AG09309 (cell line): ENCODE data around the gene FAM193B.

Experiments used
- DNase-seq: peaks from one replicate; pipeline ENCODE4 v3.0.0-alpha.2; 2010; ENCODE audit warnings: low read depth
- H3K4me3 ChIP-seq: 2 replicates; pipeline ENCODE4 v1.5.1; 2011; ENCODE audit warnings: mild to moderate bottlenecking, low read depth, low read length, moderate library complexity; ENCODE audit not compliant: control insufficient read depth
- CTCF ChIP-seq: IDR thresholded peaks from 2 replicates; pipeline ENCODE4 v1.5.1; 2011; ENCODE audit warnings: mild to moderate bottlenecking, low read depth, low read length, inconsistent platforms; ENCODE audit not compliant: insufficient read depth, control insufficient read depth; ENCODE audit errors: missing control alignments

FAM193B gene

GRCh38 chr5:177474846-177475562 is 79.4 kb downstream of the FAM193B start:
- no peak for TF ChIP-seq CTCF
- no peak for DNase-seq
- H3K4me3 ChIP-seq: no peak overlapping the region

- H3K4me3 ChIP-seq: no peak overlapping the region; the same call in 1 of the 2 replicates
Observed at GRCh38 chr5:177474002-177474476, 80.3 kb downstream of the FAM193B start.

GRCh38 chr5:177473443-177474001 is 80.8 kb downstream of the FAM193B start, which contains the start of gene DBN1:
Gene DBN1, minus strand, starts transcription at chr5:177473634. Its CDS starts 113 bp downstream, at chr5:177473521.
- no peak for TF ChIP-seq CTCF
- H3K4me3 ChIP-seq: peak within 1 kb of the TSS; percentile 92
- no peak for DNase-seq

More at GRCh38 chr5:177474002-177474476, 80.3 kb downstream of the FAM193B start:
- DNase-seq: no peak
- no peak for TF ChIP-seq CTCF

- no peak for TF ChIP-seq CTCF
- peak overlapping the region; percentile 92 for H3K4me3 ChIP-seq
- no peak for DNase-seq
Observed at GRCh38 chr5:177472460-177473442, 81.6 kb downstream of the FAM193B start.

GRCh38 chr5:177471610-177472356 is 82.6 kb downstream of the FAM193B start:
- no peak for TF ChIP-seq CTCF
- H3K4me3 ChIP-seq: peak overlapping the region; percentile 92
- DNase-seq: no peak
